Fibroblast of mammary gland (primary cell): ENCODE measurements around the gene LSM14A.
"Not testable (repeated sequence)": the region's sequence is repeated elsewhere in the genome, so short reads cannot be mapped to it uniquely, and the experiment has no call there.

Source experiments
- DNase-seq: peaks from one replicate; pipeline ENCODE4 v3.0.0-alpha.2; 2010; ENCODE audit warnings: low read depth
- H3K4me3 ChIP-seq: 2 replicates; pipeline ENCODE4 v1.5.1; 2011; ENCODE audit warnings: low read depth, mild to moderate bottlenecking, low read length, moderate library complexity; ENCODE audit not compliant: control insufficient read depth
- CTCF ChIP-seq: conservative IDR thresholded peaks from 2 replicates; pipeline ENCODE4 v1.5.1; 2011; ENCODE audit warnings: low read depth, low read length, inconsistent platforms; ENCODE audit not compliant: control insufficient read depth, insufficient read depth

The LSM14A gene

DNA sequence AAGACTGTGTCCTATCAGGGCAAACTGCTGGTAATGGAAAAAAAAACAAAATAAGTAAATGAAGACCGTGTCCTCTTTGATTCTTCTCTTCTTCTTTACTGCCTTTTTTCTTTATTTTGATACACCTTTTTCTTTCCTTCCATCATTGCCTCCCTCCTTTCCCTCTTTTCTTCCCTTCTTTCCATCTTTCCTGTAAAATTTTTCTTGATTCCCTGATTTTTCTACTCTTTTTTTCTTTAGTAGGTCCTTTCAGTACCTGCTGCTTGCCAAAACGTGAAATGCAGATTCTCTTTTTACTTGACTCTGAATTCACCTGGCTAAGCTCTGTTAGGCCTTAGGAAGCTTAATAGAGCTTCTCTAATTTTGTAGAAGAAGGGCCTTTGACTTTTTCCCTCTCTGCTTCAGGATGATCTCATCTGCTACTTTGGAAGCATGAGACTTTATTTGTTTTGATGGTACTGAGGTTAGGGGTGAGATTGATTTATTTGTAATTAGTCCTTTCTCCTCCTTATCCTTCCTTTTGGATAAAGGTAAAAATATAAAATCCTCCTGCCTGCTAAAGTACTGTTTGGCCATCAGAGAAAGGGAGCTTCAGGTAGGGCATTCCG, 19.2 kb downstream of the LSM14A start:
- DNase-seq = no peak
- no peak for TF ChIP-seq CTCF
- H3K4me3 ChIP-seq = no peak overlapping the region

DNA sequence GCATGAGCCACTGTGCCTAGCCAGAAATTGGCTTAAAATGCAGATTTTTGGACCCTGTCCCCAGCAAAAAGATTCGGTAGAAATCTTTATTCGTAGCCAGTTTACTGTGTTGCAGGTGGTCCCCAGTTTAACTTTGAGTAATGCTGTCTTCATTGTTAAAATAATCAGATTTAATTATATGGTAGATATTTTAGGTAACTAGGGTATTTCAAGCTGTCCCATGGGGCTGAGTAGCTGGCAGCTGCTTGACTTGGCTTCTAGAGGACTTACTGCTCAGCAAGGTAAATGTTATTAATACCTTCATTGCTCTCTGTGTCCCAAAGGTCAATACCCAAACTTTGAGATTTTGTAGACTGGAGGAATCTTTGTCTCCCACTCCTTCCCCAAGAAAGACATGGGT, 21.1 kb downstream of the LSM14A start:
- no peak overlapping the region for H3K4me3 ChIP-seq
- DNase-seq = no peak
- no peak for TF ChIP-seq CTCF

- DNase-seq = no peak
- H3K4me3 ChIP-seq = no peak overlapping the region
- TF ChIP-seq CTCF = no peak
These were observed 21.6 kb downstream of the LSM14A start for GRCh38 chr19:34193876-34194275.

DNA sequence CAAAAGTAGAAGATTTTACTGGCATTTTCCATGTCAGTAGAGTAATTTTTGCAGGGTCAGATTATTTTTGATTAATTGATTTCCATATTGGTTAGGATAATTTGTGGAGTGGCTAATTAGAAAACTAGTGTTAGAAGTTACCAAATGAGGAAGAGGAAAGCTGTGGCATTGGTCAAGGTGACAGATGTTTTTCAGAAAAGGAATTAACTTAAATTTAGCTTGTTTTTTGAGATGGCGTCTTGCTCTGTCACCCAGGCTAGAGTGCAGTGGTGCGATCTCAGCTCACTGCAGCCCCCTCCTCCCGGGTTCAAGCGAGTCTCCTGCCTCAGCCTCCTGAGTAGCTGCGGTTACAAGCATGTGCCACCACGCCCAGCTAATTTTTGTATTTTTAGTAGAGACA, 28.8 kb downstream of the LSM14A start:
- TF ChIP-seq CTCF = no peak

GRCh38 chr19:34205324-34205723, 33.0 kb downstream of the LSM14A start:
- DNase-seq, H3K4me3 ChIP-seq: not testable (repeated sequence)

More for the DNA sequence above, 28.8 kb downstream of the LSM14A start:
- no peak overlapping the region for H3K4me3 ChIP-seq
- DNase-seq = no peak

GRCh38 chr19:34208291-34208884, 36.1 kb downstream of the LSM14A start:
- no peak for TF ChIP-seq CTCF
- DNase-seq = no peak
- H3K4me3 ChIP-seq = no peak overlapping the region

GRCh38 chr19:34209726-34210125, 37.4 kb downstream of the LSM14A start:
- H3K4me3 ChIP-seq = no peak overlapping the region
- no peak for DNase-seq
- no peak for TF ChIP-seq CTCF
